ENCODE measurements around the gene STARD7. TPM values are rescaled to one million over a fixed set of nuclear protein-coding genes. Genes with fewer than 3 reads are reported as not detected.
A peak's percentile ranks its signal among the peaks of the same experiment; 100 is the strongest.

The STARD7 gene
- total and polyA plus RNA-seq, 10 of the 15 experiments (the other 5 are each of a cell fraction or from before 2014, with no cell fraction given) = 85.4 to 237 (median 153) TPM

DNA sequence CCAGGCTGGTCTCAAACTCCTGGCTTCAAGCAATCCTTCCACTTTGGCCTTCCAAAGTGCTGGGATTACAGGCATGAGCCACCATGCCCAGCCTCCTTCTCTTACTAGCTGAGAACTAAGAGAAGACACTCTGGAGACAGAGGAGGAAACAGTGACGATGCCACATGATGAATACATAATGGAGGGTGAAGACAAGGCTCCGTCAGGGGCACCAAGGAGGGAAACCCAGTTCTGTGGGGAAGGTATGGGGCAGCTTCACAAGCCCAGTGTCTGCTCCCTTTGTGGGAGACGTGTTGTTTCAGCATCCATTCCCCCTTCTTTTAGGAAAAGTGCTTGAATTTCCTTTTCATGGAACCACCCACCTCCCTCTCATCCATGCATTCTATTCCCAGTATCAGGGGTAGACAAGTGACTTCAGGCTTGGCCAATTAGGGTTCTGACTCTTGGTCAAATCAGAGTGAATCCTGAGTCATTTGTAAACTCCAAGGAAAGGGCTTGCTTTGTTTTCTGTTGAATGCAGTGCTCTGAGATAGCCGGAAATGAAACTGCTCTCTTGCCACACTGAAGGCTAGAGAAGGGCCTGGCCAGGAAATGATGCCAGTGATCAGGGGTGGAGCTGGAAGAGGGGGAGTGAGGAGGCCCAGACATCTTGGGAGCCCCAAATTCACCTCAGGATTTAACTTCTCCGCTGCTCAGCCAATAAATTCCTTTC lies 33.4 kb upstream of the STARD7 start:
- SMC1A ChIA-PET (ENCODE audit: uncharacterized antibody, unreplicated experiment) = interaction anchor here (0.8 to 4.4 kb wide), 15 partner anchors 9 to 94 kb away, joined by 3 to 26 read pairs (median 4); partner anchors contain the start of gene NCAPH
- H3K27ac ChIP-seq (ENCODE audit: control insufficient read depth, insufficient read depth) = peak overlapping the region; percentile 89
- CTCF ChIA-PET = interaction anchor here (0.8 to 3.1 kb wide), 17 partner anchors 8 to 250 kb away, joined by 3 to 18 read pairs (median 4); partner anchors contain the start of genes ASTL and STARD7
- DNase-seq (ENCODE audit: low read depth, low spot score) (peak; percentile 78), FAIRE-seq (peak; percentile 92), ATAC-seq (peak; percentile 98)
- H4K20me1 ChIP-seq (ENCODE audit: control insufficient read depth, insufficient read depth) = no peaks in the 10 kb centered on the region
- 1% methylated on average over 5 of the region's 5 CpGs for WGBS (ENCODE audit: insufficient coverage, insufficient replicate concordance, low lambda C conversion rate, missing lambda C conversion rate)
- no peaks in the 10 kb centered on the region for H3K9me3 ChIP-seq (replicated peaks; ENCODE audit: control insufficient read depth, insufficient read depth, low read length)
- H3K4me1 ChIP-seq (ENCODE audit: control insufficient read depth, insufficient read depth, low read length) = peaks cover 32% of the 10 kb centered on the region
- RAD21 ChIA-PET (ENCODE audit: unreplicated experiment) = interaction anchor here (0.7 to 3.5 kb wide), 8 partner anchors 9 to 66 kb away, joined by 3 to 13 read pairs (median 4); partner anchors contain the start of gene STARD7
- POLR2A ChIA-PET = interaction anchor here (1.0 to 2.7 kb wide), 6 partner anchors 8 to 67 kb away, joined by 3 to 14 read pairs (median 6); no protein-coding TSS in a partner anchor
- H3K9ac ChIP-seq (ENCODE audit: control insufficient read depth, insufficient read depth, low read length) = peak overlapping the region; percentile 50
- intact Hi-C loops (cut with micrococcal nuclease; ENCODE audit: unreplicated experiment) (no loop called here), in situ Hi-C loops (cut with MboI) (no loop called here)
- no peaks in the 10 kb centered on the region for H3K27me3 ChIP-seq (replicated peaks in 1 of 2; ENCODE audit: control insufficient read depth in 2 of 2, insufficient read depth in 2 of 2, low read length in 1 of 2)
- H3K4me2 ChIP-seq (ENCODE audit: control insufficient read depth, insufficient read depth) = peak overlapping the region; percentile 90
- H3K79me2 ChIP-seq (ENCODE audit: control insufficient read depth, insufficient read depth, low read length) = no peaks in the 10 kb centered on the region
- H3K36me3 ChIP-seq (ENCODE audit: control insufficient read depth in 2 of 2, insufficient read depth in 2 of 2, low read length in 1 of 2) = no peaks in the 10 kb centered on the region; a peak in 1 of 4 replicates
- peak overlapping the region; percentile 58 for H2AFZ ChIP-seq (ENCODE audit: control insufficient read depth, low read depth, low read length)
- no TSS peak for BruUV-seq (replicated peaks)
- peak overlapping the region; percentile 24; the same call in 1 of the 2 replicates for H3K4me3 ChIP-seq
- TF ChIP-seq PAX8 (IDR thresholded peaks at IDR 0.05) (no peak), RAD21 (IDR thresholded peaks at IDR 0.05; ENCODE audit: insufficient read depth, low read depth, low read length) (0 out of 2 replicates have a peak, but pooled peaks have one; percentile 17), ZNF207 (IDR thresholded peaks at IDR 0.05; ENCODE audit: borderline replicate concordance) (no peak), FOXK2 (IDR thresholded peaks at IDR 0.05) (no peak), RB1 (IDR thresholded peaks at IDR 0.05; ENCODE audit: borderline replicate concordance) (no peak), SP1 (IDR thresholded peaks at IDR 0.05; ENCODE audit: low read depth, low read length) (no peak), JUNB (IDR thresholded peaks at IDR 0.05) (peak; percentile 70), SIN3A (IDR thresholded peaks at IDR 0.05; ENCODE audit: low read depth, low read length) (no peak), CREB1 (IDR thresholded peaks at IDR 0.05; ENCODE audit: low read depth) (peak; percentile 48; the same call in 1 of the 2 replicates), IKZF2 (IDR thresholded peaks at IDR 0.05) (peak; percentile 91 to 93), RBBP5 (conservative IDR thresholded peaks at IDR 0.05) (no peak), SMARCA5 (IDR thresholded peaks at IDR 0.05) (peak; percentile 70; the same call in 1 of the 2 replicates), FOS (IDR thresholded peaks at IDR 0.05; ENCODE audit: borderline replicate concordance, extremely low read depth, insufficient read length) (no peak), MXI1 (IDR thresholded peaks at IDR 0.05; ENCODE audit: low read depth, low read length) (no peak), SPI1 (IDR thresholded peaks at IDR 0.05; ENCODE audit: borderline replicate concordance, insufficient read depth, low read depth, low read length) (peak; percentile 34; the same call in 1 of the 2 replicates), NFIC (IDR thresholded peaks at IDR 0.05; ENCODE audit: low read depth, low read length) (peak; percentile 67; the same call in 1 of the 2 replicates), HDGF (IDR thresholded peaks at IDR 0.05) (no peak)
- TF ChIP-seq, protein P1, sequence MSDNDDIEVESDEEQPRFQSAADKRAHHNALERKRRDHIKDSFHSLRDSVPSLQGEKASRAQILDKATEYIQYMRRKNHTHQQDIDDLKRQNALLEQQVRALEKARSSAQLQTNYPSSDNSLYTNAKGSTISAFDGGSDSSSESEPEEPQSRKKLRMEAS (IDR thresholded peaks at IDR 0.05; ENCODE audit: low read depth, low read length) = no peak
- TF ChIP-seq, protein P2, sequence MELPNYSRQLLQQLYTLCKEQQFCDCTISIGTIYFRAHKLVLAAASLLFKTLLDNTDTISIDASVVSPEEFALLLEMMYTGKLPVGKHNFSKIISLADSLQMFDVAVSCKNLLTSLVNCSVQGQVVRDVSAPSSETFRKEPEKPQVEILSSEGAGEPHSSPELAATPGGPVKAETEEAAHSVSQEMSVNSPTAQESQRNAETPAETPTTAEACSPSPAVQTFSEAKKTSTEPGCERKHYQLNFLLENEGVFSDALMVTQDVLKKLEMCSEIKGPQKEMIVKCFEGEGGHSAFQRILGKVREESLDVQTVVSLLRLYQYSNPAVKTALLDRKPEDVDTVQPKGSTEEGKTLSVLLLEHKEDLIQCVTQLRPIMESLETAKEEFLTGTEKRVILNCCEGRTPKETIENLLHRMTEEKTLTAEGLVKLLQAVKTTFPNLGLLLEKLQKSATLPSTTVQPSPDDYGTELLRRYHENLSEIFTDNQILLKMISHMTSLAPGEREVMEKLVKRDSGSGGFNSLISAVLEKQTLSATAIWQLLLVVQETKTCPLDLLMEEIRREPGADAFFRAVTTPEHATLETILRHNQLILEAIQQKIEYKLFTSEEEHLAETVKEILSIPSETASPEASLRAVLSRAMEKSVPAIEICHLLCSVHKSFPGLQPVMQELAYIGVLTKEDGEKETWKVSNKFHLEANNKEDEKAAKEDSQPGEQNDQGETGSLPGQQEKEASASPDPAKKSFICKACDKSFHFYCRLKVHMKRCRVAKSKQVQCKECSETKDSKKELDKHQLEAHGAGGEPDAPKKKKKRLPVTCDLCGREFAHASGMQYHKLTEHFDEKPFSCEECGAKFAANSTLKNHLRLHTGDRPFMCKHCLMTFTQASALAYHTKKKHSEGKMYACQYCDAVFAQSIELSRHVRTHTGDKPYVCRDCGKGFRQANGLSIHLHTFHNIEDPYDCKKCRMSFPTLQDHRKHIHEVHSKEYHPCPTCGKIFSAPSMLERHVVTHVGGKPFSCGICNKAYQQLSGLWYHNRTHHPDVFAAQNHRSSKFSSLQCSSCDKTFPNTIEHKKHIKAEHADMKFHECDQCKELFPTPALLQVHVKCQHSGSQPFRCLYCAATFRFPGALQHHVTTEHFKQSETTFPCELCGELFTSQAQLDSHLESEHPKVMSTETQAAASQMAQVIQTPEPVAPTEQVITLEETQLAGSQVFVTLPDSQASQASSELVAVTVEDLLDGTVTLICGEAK (IDR thresholded peaks at IDR 0.05; ENCODE audit: borderline replicate concordance) = peak; percentile 45; the same call in 1 of the 2 replicates
- TF ChIP-seq, protein P3, sequence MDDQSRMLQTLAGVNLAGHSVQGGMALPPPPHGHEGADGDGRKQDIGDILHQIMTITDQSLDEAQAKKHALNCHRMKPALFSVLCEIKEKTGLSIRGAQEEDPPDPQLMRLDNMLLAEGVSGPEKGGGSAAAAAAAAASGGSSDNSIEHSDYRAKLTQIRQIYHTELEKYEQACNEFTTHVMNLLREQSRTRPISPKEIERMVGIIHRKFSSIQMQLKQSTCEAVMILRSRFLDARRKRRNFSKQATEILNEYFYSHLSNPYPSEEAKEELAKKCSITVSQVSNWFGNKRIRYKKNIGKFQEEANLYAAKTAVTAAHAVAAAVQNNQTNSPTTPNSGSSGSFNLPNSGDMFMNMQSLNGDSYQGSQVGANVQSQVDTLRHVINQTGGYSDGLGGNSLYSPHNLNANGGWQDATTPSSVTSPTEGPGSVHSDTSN (IDR thresholded peaks at IDR 0.05; ENCODE audit: insufficient replicate concordance, low read depth, low read length) = no peak

All from GM12878 (cell line).